Stimulated activated CD8-positive, alpha-beta memory T cell treated with anti-CD3 and anti-CD28 coated beads, Interleukin-2, amount 100 ng/mL, for 1 hour (primary cell): ENCODE measurements around the gene MESD.

Experiments
- DNase-seq, 2 donors: peaks; one replicate each; pipeline ENCODE4 v3.0.0-alpha.2; 2020; ENCODE audit warnings: low read depth in 2 of 2

The MESD gene

GRCh38 chr15:80989518-80990478 lies at the start of gene MESD:
Gene MESD (minus strand): TSS chr15:80989819. CDS start chr15:80989791, 28 bp downstream.
- DNase-seq = peak; percentile 98

GRCh38 chr15:81038975-81039607 lies 49.5 kb upstream of the MESD start:
- DNase-seq = no peak

- no peak for DNase-seq
Measured at GRCh38 chr15:81037952-81038743, 48.5 kb upstream of the MESD start.

GRCh38 chr15:81033508-81033907 lies 43.9 kb upstream of the MESD start:
- DNase-seq = no peak

- DNase-seq = no peak
Measured at GRCh38 chr15:81032818-81033217, 43.2 kb upstream of the MESD start.

GRCh38 chr15:81032355-81032754 lies 42.7 kb upstream of the MESD start:
- no peak for DNase-seq

GRCh38 chr15:81031203-81031602 lies 41.6 kb upstream of the MESD start:
- DNase-seq = no peak

- DNase-seq = no peak
Measured at GRCh38 chr15:81030301-81030750, 40.7 kb upstream of the MESD start.

- no peak for DNase-seq
Measured at GRCh38 chr15:81029414-81030300, 40.0 kb upstream of the MESD start.

GRCh38 chr15:81026836-81027599 lies 37.4 kb upstream of the MESD start:
- no peak for DNase-seq

- no peak for DNase-seq
Measured at GRCh38 chr15:81025721-81026370, 36.2 kb upstream of the MESD start.

- no peak for DNase-seq
Measured at GRCh38 chr15:81024936-81025335, 35.3 kb upstream of the MESD start.

GRCh38 chr15:81024265-81024872 lies 34.8 kb upstream of the MESD start:
- DNase-seq = no peak

GRCh38 chr15:81023483-81024264 lies 34.1 kb upstream of the MESD start:
- DNase-seq = no peak

- no peak for DNase-seq
Measured at GRCh38 chr15:81021321-81021720, 31.7 kb upstream of the MESD start.

GRCh38 chr15:81018197-81018596 lies 28.6 kb upstream of the MESD start:
- DNase-seq = no peak

- no peak for DNase-seq
Measured at GRCh38 chr15:81016489-81017068, 27.0 kb upstream of the MESD start.
